ENCODE measurements around the gene LAMTOR3.

The LAMTOR3 gene

GRCh38 chr4:99863804-99864203, 30.4 kb downstream of the LAMTOR3 start:
- no peak for DNase-seq (ENCODE audit: low read depth in 2 of 3, low spot score in 1 of 3)

GRCh38 chr4:99861120-99861905, 32.9 kb downstream of the LAMTOR3 start:
- DNase-seq (ENCODE audit: low read depth in 2 of 3, low spot score in 1 of 3), result no peak

GRCh38 chr4:99860521-99860920, 33.7 kb downstream of the LAMTOR3 start:
- no peak for DNase-seq (ENCODE audit: low read depth in 2 of 3, low spot score in 1 of 3)

- no peak for DNase-seq (ENCODE audit: low read depth in 2 of 3, low spot score in 1 of 3)
These were observed 34.6 kb downstream of the LAMTOR3 start for GRCh38 chr4:99859618-99860017.

- no peak for DNase-seq (ENCODE audit: low read depth in 2 of 3, low spot score in 1 of 3)
These were observed 36.9 kb downstream of the LAMTOR3 start for GRCh38 chr4:99857307-99857706.

GRCh38 chr4:99856166-99856565, 38.1 kb downstream of the LAMTOR3 start:
- DNase-seq (ENCODE audit: low read depth in 2 of 3, low spot score in 1 of 3), result no peak

GRCh38 chr4:99855678-99856077, 38.5 kb downstream of the LAMTOR3 start:
- no peak for DNase-seq (ENCODE audit: low read depth in 2 of 3, low spot score in 1 of 3)

- no peak for DNase-seq (ENCODE audit: low read depth in 2 of 3, low spot score in 1 of 3)
These were observed 40.2 kb downstream of the LAMTOR3 start for GRCh38 chr4:99853999-99854398.

- DNase-seq (ENCODE audit: low read depth in 2 of 3, low spot score in 1 of 3), result no peak
These were observed 41.0 kb downstream of the LAMTOR3 start for GRCh38 chr4:99853190-99853589.

GRCh38 chr4:99852199-99852749, 42.0 kb downstream of the LAMTOR3 start:
- DNase-seq (ENCODE audit: low read depth in 2 of 3, low spot score in 1 of 3), result no peak

- no peak for DNase-seq (ENCODE audit: low read depth in 2 of 3, low spot score in 1 of 3)
These were observed 45.6 kb downstream of the LAMTOR3 start for GRCh38 chr4:99848591-99849001.

GRCh38 chr4:99847362-99847976, 46.8 kb downstream of the LAMTOR3 start:
- DNase-seq (ENCODE audit: low read depth in 2 of 3, low spot score in 1 of 3), result no peak

- no peak for DNase-seq (ENCODE audit: low read depth in 2 of 3, low spot score in 1 of 3)
These were observed 47.3 kb downstream of the LAMTOR3 start for GRCh38 chr4:99846891-99847290.

- no peak for DNase-seq (ENCODE audit: low read depth in 2 of 3, low spot score in 1 of 3)
These were observed 48.3 kb downstream of the LAMTOR3 start for GRCh38 chr4:99845708-99846469.

GRCh38 chr4:99845179-99845578, 49.0 kb downstream of the LAMTOR3 start:
- DNase-seq (ENCODE audit: low read depth in 2 of 3, low spot score in 1 of 3), result no peak

GRCh38 chr4:99844048-99844447, 50.2 kb downstream of the LAMTOR3 start:
- no peak for DNase-seq (ENCODE audit: low read depth in 2 of 3, low spot score in 1 of 3)

- DNase-seq (ENCODE audit: low read depth in 2 of 3, low spot score in 1 of 3), result no peak
These were observed 50.8 kb downstream of the LAMTOR3 start for GRCh38 chr4:99843413-99843812.

GRCh38 chr4:99841129-99841528, 53.1 kb downstream of the LAMTOR3 start:
- no peak for DNase-seq (ENCODE audit: low read depth in 2 of 3, low spot score in 1 of 3)

GRCh38 chr4:99838927-99839326, 55.3 kb downstream of the LAMTOR3 start:
- no peak for DNase-seq (ENCODE audit: low read depth in 2 of 3, low spot score in 1 of 3)

- no peak for DNase-seq (ENCODE audit: low read depth in 2 of 3, low spot score in 1 of 3)
These were observed 58.3 kb downstream of the LAMTOR3 start for GRCh38 chr4:99835942-99836341.

- no peak for DNase-seq (ENCODE audit: low read depth in 2 of 3, low spot score in 1 of 3)
These were observed 59.7 kb downstream of the LAMTOR3 start for GRCh38 chr4:99834569-99834968.

GRCh38 chr4:99833756-99834155, 60.5 kb downstream of the LAMTOR3 start:
- no peak for DNase-seq (ENCODE audit: low read depth in 2 of 3, low spot score in 1 of 3)
